HCT116 (cell line): Measurements from ENCODE around the gene ERVFRD-1. TPM values are rescaled to one million over a fixed set of nuclear protein-coding genes. Genes with fewer than 3 reads are reported as not detected.

ENCODE experiments used
- ATAC-seq: fragments of 200-7000 bp; cut with Tn5 transposase; 2 replicates; pipeline ENCODE4 v1.9.1; 2020; ENCODE audit warnings: mild to moderate bottlenecking, moderate library complexity
- BruUV-seq: library from RNA; stranded (reverse); fragments of 400-500 nt; replicated peaks from 2 replicates; lab custom pipeline; 2021; lab: Mats Ljungman, UMichigan
- CTCF ChIA-PET: fragments of 300-600 bp; sonication (Branson Sonifier 250); formaldehyde crosslinking; loops from one replicate; lab custom pipeline; 2021; ENCODE audit warnings: antibody characterized with exemption; lab: Charles Lee
- POLR2A ChIA-PET: fragments of 300-600, 350-600 bp; sonication (Branson Sonifier 250); formaldehyde crosslinking; loops from one replicate; lab custom pipeline; 2021; ENCODE audit warnings: antibody characterized with exemption; lab: Charles Lee
- RAD21 ChIA-PET, 2 experiments: fragments of 300-600 bp; sonication (Branson Sonifier 250); formaldehyde crosslinking; loops; one replicate each; lab custom pipeline; 2023; ENCODE audit warnings: low total read pairs in 2 of 2; ENCODE audit not compliant: uncharacterized antibody in 2 of 2, unreplicated experiment in 2 of 2, low non-redundant PET in 1 of 2; lab: Charles Lee
- DNase-seq: peaks from one replicate; pipeline ENCODE4 v3.0.0-alpha.2; 2010; ENCODE audit warnings: low read depth, low spot score
- H2AFZ ChIP-seq: fragments of 200-600 bp; shearing (Covaris generic), sonication (generic); 2 replicates; pipeline ENCODE4 v1.6.1; 2017; ENCODE audit warnings: low read depth, mixed run types, mixed read lengths, antibody characterized with exemption, low read length; ENCODE audit not compliant: poor library complexity, severe bottlenecking
- H3K27ac ChIP-seq: 2 replicates; pipeline ENCODE4 v1.5.1; 2012; ENCODE audit warnings: low read depth, low read length
- H3K27me3 ChIP-seq: fragments of 200-600 bp; sonication (generic); 2 replicates; pipeline ENCODE4 v1.6.1; 2016; ENCODE audit warnings: mixed run types, low read length, mixed read lengths; ENCODE audit not compliant: insufficient read depth
- H3K36me3 ChIP-seq, 2 experiments: fragments of 200-500 bp in 1 of 2; fragments of 200-600 bp in 1 of 2; sonication (Bioruptor generic) in 1 of 2; sonication (generic) in 1 of 2; 2 replicates each; pipeline versions ENCODE4 v1.5.1 to v1.6.1; 2014 to 2016; ENCODE audit warnings: low read length in 2 of 2, inconsistent platforms in 1 of 2, mixed read lengths in 1 of 2, mixed run types in 1 of 2; ENCODE audit not compliant: insufficient read depth in 2 of 2, control insufficient read depth in 1 of 2
- H3K4me1 ChIP-seq, 2 experiments: fragments of 200-600 bp in 1 of 2; sonication (generic) in 1 of 2; 2 replicates each; pipeline versions ENCODE4 v1.5.1 to v1.6.1; 2012 to 2017; ENCODE audit warnings: low read length in 2 of 2, inconsistent platforms in 1 of 2, mild to moderate bottlenecking in 1 of 2, mixed read lengths in 1 of 2, mixed run types in 1 of 2, moderate library complexity in 1 of 2; ENCODE audit not compliant: insufficient read depth in 2 of 2, control insufficient read depth in 1 of 2
- H3K4me2 ChIP-seq: fragments of 200-600 bp; sonication (generic); 2 replicates; pipeline ENCODE4 v1.6.1; 2017; ENCODE audit warnings: mixed run types, low read length, mixed read lengths
- H3K4me3 ChIP-seq, 2 experiments: fragments of 200-600 bp in 1 of 2; sonication (generic) in 1 of 2; replicated peaks in 1 of 2; 2 replicates each; pipeline ENCODE4 v1.5.1; 2011 to 2016; ENCODE audit warnings: low read length in 2 of 2, control low read depth in 1 of 2, low read depth in 1 of 2, mild to moderate bottlenecking in 1 of 2, mixed read lengths in 1 of 2, mixed run types in 1 of 2
- H3K79me2 ChIP-seq: fragments of 200-600 bp; sonication (generic); 2 replicates; pipeline ENCODE4 v1.6.1; 2017; ENCODE audit warnings: mild to moderate bottlenecking, mixed run types, low read length, moderate library complexity, mixed read lengths; ENCODE audit not compliant: insufficient read depth
- H3K9ac ChIP-seq: fragments of 200-600 bp; sonication (generic); 2 replicates; pipeline ENCODE4 v1.6.1; 2016; ENCODE audit warnings: low read length, mixed read lengths
- H3K9me2 ChIP-seq: fragments of 200-600 bp; sonication (generic), shearing (Covaris generic); 2 replicates; pipeline ENCODE4 v1.6.1; 2017; ENCODE audit warnings: mixed run types, mild to moderate bottlenecking, moderate library complexity; ENCODE audit not compliant: insufficient read depth
- H3K9me3 ChIP-seq, 2 experiments: fragments of 200-500 bp in 1 of 2; fragments of 200-600 bp in 1 of 2; sonication (Bioruptor generic) in 1 of 2; sonication (generic) in 1 of 2; 2 replicates each; pipeline ENCODE4 v1.6.1; 2014 to 2017; ENCODE audit warnings: low read length in 2 of 2, mixed read lengths in 2 of 2, inconsistent platforms in 1 of 2, low read depth in 1 of 2, mild to moderate bottlenecking in 1 of 2, mixed run types in 1 of 2, moderate library complexity in 1 of 2; ENCODE audit not compliant: control insufficient read depth in 1 of 2, insufficient read depth in 1 of 2
- H4K20me1 ChIP-seq: fragments of 200-600 bp; sonication (generic), shearing (Covaris generic); 2 replicates; pipeline ENCODE4 v1.6.1; 2017; ENCODE audit warnings: mixed run types, mild to moderate bottlenecking, moderate library complexity; ENCODE audit not compliant: insufficient read depth
- EZH2 ChIP-seq: fragments of 200-600 bp; sonication (generic); IDR thresholded peaks from 2 replicates; pipeline ENCODE4 v1.6.1; 2017; ENCODE audit warnings: antibody characterized with exemption, mixed run types
- EZH2phosphoT487 ChIP-seq: fragments of 200-600 bp; IDR thresholded peaks from 2 replicates; pipeline ENCODE4 v1.6.1; 2018; ENCODE audit warnings: antibody characterized with exemption, borderline replicate concordance
- FOSL1 ChIP-seq: IDR thresholded peaks from 2 replicates; pipeline ENCODE4 v1.6.1; 2012; ENCODE audit warnings: low read depth
- JUND ChIP-seq: IDR thresholded peaks from 2 replicates; pipeline ENCODE4 v1.6.1; 2012
- SRF ChIP-seq: IDR thresholded peaks from 2 replicates; pipeline ENCODE4 v1.6.1; 2012; ENCODE audit warnings: low read depth
- TCF7L2 ChIP-seq: IDR thresholded peaks from 2 replicates; pipeline ENCODE4 v1.7.0; 2011; ENCODE audit warnings: borderline replicate concordance, inconsistent platforms; ENCODE audit not compliant: insufficient read depth, insufficient read length; ENCODE audit errors: extremely low read depth
- ZNF274 ChIP-seq: fragments of 200-500 bp; sonication (Bioruptor generic); IDR thresholded peaks from 2 replicates; pipeline ENCODE4 v1.6.1; 2014; ENCODE audit warnings: mild to moderate bottlenecking, low read depth, low read length, inconsistent platforms
- intact Hi-C: fragments of 100-400 bp; cut with micrococcal nuclease; formaldehyde crosslinking; loops from 2 replicates; pipeline ENCODE4 v1.10.0; 2022
- total RNA-seq: library from RNA; stranded (reverse); gene quantifications from one replicate; pipeline ENCODE4 v1.2.1, GENCODE V29; 2021; ENCODE audit not compliant: unreplicated experiment
- TF ChIP-seq, protein P1 (sequence below): IDR thresholded peaks from 2 replicates; pipeline ENCODE4 v1.6.1; 2012
- TF ChIP-seq, protein P2 (sequence below): IDR thresholded peaks from 2 replicates; pipeline ENCODE4 v1.6.1; 2012
- TF ChIP-seq, protein P3 (sequence below), 3 experiments: fragments of 200-600 bp in 1 of 3; sonication (generic) in 1 of 3; IDR thresholded peaks in 2 of 3; conservative IDR thresholded peaks in 1 of 3; 2 replicates each; pipeline ENCODE4 v1.5.1; 2012 to 2017; ENCODE audit warnings: low read depth in 2 of 3, low read length in 2 of 3, antibody characterized with exemption in 1 of 3, borderline replicate concordance in 1 of 3, control low read depth in 1 of 3, mild to moderate bottlenecking in 1 of 3, mixed read lengths in 1 of 3, mixed run types in 1 of 3, moderate library complexity in 1 of 3; ENCODE audit not compliant: insufficient read depth in 1 of 3

The ERVFRD-1 gene
- total RNA-seq, 1 experiment from 2014 or later: not detected

DNA sequence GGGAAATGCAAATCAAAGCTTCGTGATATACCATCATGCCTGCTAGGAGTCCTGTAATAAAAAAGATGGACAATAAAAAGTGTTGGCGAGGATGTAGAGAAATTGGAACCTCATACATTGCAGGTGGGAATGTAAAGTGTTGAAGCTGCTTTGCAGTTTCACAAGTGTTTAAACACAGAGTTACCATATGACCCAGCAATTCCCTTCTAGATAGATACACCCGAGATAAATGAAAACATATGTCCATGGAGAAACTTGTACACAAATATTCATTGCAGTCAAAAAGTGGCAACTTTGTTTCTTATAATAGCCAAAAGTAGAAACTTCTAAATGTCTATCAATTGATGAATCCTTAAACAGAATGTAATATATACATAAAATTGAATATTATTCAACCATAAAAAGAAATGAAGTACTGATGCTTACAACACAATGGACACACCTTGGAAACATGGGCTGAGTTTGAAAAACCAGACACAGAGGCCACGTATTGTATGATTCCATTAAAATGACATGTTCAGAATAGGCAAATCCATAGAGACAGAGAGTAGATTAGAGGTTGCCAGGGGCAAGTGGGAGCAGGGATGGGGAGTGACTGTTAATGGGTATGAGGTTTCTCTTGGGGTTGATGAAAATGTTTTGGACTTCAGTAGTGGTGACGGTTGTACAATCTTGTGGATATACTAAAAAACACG lies 20.8 kb upstream of the ERVFRD-1 start:
- H3K27me3 ChIP-seq: no peaks in the 10 kb centered on the region
- no peak overlapping the region for H3K9ac ChIP-seq
- RAD21 ChIA-PET: no interaction called here
- no peaks in the 10 kb centered on the region for H3K9me2 ChIP-seq
- no peak for ATAC-seq
- H3K9me3 ChIP-seq: no peaks in the 10 kb centered on the region
- peaks cover 44% of the 10 kb centered on the region for H3K79me2 ChIP-seq
- intact Hi-C loops: no loop called here
- no peak overlapping the region for H2AFZ ChIP-seq
- no peak for TF ChIP-seq EZH2phosphoT487
- TF ChIP-seq, all 23 proteins: peak for 0
- ChIA-PET POLR2A (no interaction called here), CTCF (no interaction called here)
- H3K4me3 ChIP-seq: no peak overlapping the region
- DNase-seq: no peak
- no peaks in the 10 kb centered on the region for H3K4me1 ChIP-seq
- 0 out of 2 replicates have a peak, but pooled peaks cover 8% of the 10 kb centered on the region for H4K20me1 ChIP-seq
- H3K4me2 ChIP-seq: no peak overlapping the region
- peaks cover 2 to 6% of the 10 kb centered on the region in 2 experiments; a peak in 1 of 4 replicates for H3K36me3 ChIP-seq
- BruUV-seq: no TSS peak
- H3K27ac ChIP-seq: no peak overlapping the region

DNA sequence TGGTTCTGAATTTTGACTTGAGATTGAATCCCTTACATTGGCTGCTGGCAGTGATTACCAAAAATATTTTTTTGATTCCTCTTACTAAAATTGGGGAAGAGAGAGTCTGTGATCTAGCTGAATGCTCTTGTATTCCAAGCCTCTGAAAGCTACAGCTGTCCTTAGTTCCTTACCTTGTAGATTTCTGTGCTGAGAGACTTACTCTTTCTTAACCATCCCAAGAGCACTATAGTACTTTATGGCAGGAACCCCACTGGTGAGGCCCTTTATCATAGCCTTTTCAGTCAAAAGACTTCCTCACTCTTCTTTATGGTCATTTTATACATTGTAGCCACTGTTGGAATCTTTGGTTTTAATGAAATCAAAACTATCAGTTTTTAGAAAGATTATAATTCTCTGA lies 19.1 kb upstream of the ERVFRD-1 start:
- Histone ChIP-seq H3K9me3 (no peaks in the 10 kb centered on the region), H4K20me1 (0 out of 2 replicates have a peak, but pooled peaks cover 8% of the 10 kb centered on the region), H2AFZ (no peak overlapping the region), H3K27me3 (no peaks in the 10 kb centered on the region), H3K36me3 (peaks cover 2 to 6% of the 10 kb centered on the region in 2 experiments; a peak in 1 of 4 replicates), H3K4me1 (no peaks in the 10 kb centered on the region), H3K79me2 (peaks cover 54% of the 10 kb centered on the region), H3K4me2 (no peak overlapping the region), H3K4me3 (no peak overlapping the region), H3K9me2 (no peaks in the 10 kb centered on the region), H3K9ac (no peak overlapping the region), H3K27ac (no peak overlapping the region)
- ChIA-PET CTCF (interaction anchor here (1.1 kb wide), 1 partner anchor 37 kb away, joined by 3 read pairs; the partner anchor contains the start of gene SMIM13), POLR2A (no interaction called here), RAD21 (no interaction called here)
- intact Hi-C loops: no loop called here
- ATAC-seq (no peak), DNase-seq (no peak)
- no TSS peak for BruUV-seq
- no peak for TF ChIP-seq ZNF274
- TF ChIP-seq, protein P1, sequence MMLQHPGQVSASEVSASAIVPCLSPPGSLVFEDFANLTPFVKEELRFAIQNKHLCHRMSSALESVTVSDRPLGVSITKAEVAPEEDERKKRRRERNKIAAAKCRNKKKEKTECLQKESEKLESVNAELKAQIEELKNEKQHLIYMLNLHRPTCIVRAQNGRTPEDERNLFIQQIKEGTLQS: no peak
- TF ChIP-seq FOSL1: no peak
- TF ChIP-seq, protein P2, sequence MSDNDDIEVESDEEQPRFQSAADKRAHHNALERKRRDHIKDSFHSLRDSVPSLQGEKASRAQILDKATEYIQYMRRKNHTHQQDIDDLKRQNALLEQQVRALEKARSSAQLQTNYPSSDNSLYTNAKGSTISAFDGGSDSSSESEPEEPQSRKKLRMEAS: no peak
- TF ChIP-seq EZH2: no peak
- no peak for TF ChIP-seq JUND
- TF ChIP-seq, protein P3, sequence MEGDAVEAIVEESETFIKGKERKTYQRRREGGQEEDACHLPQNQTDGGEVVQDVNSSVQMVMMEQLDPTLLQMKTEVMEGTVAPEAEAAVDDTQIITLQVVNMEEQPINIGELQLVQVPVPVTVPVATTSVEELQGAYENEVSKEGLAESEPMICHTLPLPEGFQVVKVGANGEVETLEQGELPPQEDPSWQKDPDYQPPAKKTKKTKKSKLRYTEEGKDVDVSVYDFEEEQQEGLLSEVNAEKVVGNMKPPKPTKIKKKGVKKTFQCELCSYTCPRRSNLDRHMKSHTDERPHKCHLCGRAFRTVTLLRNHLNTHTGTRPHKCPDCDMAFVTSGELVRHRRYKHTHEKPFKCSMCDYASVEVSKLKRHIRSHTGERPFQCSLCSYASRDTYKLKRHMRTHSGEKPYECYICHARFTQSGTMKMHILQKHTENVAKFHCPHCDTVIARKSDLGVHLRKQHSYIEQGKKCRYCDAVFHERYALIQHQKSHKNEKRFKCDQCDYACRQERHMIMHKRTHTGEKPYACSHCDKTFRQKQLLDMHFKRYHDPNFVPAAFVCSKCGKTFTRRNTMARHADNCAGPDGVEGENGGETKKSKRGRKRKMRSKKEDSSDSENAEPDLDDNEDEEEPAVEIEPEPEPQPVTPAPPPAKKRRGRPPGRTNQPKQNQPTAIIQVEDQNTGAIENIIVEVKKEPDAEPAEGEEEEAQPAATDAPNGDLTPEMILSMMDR (IDR thresholded peaks at IDR 0.05 in 2 of 3, conservative IDR thresholded peaks at IDR 0.05 in 1 of 3; ENCODE audit: borderline replicate concordance in 1 of 3, insufficient read depth in 1 of 3, low read depth in 2 of 3, low read length in 2 of 3): no peak
- TF ChIP-seq SRF: no peak
- TF ChIP-seq TCF7L2: no peak
